Measurements from ENCODE around the gene CNGB1. TPM values are rescaled to one million over a fixed set of nuclear protein-coding genes. Genes with fewer than 3 reads are reported as not detected.
A peak's percentile ranks its signal among the peaks of the same experiment; 100 is the strongest.

Gene CNGB1
- polyA plus RNA-seq, 1 experiment, result not detected

GRCh38 chr16:57997528-57998265, 26.8 kb upstream of the CNGB1 start:
- peaks cover 32% of the 10 kb centered on the region for H3K36me3 ChIP-seq (ENCODE audit: control insufficient read depth, insufficient read depth, low read length)
- CTCF ChIA-PET, result interaction anchor here (0.6 to 6.5 kb wide), 4 partner anchors 61 to 236 kb away, joined by 3 to 63 read pairs (median 30); no protein-coding TSS in a partner anchor
- TF ChIP-seq CTCF (IDR thresholded peaks at IDR 0.05; ENCODE audit: insufficient read depth, low read depth, low read length), result no peak
- no peak overlapping the region for H3K4me3 ChIP-seq (ENCODE audit: low read depth, low read length)
- DNase-seq (ENCODE audit: low read depth), result no peak
- POLR2A ChIA-PET, result no interaction called here
- no peaks in the 10 kb centered on the region for H3K27me3 ChIP-seq (ENCODE audit: control insufficient read depth, insufficient read depth, low read length)

DNA sequence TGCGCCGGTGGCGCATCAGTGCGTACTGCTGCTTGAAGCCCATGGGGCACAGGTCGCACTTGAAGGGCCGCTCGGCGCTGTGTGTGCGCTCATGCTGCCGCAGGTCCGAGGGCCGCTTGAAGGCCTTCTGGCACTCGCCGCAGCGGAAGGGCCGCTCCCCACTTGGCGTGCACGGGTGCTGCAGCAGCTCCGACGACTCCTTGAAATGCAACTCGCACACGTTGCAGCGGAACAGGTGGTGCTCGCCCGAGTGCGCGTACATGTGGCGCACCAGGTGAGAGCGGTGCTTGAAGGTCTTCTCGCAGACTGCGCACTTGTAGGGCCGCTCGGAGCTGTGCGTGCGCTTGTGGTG, 26.2 kb upstream of the CNGB1 start:
- POLR2A ChIA-PET, result no interaction called here
- peaks cover 32% of the 10 kb centered on the region for H3K36me3 ChIP-seq (ENCODE audit: control insufficient read depth, insufficient read depth, low read length)

GRCh38 chr16:57996406-57997175, 25.7 kb upstream of the CNGB1 start:
- POLR2A ChIA-PET, result no interaction called here
- DNase-seq (ENCODE audit: low read depth), result no peak
- peaks cover 32% of the 10 kb centered on the region for H3K36me3 ChIP-seq (ENCODE audit: control insufficient read depth, insufficient read depth, low read length)
- TF ChIP-seq CTCF (IDR thresholded peaks at IDR 0.05; ENCODE audit: insufficient read depth, low read depth, low read length), result no peak
- CTCF ChIA-PET, result interaction anchor here (0.6 to 6.5 kb wide), 2 partner anchors 13 to 91 kb away, joined by 3 to 63 read pairs; no protein-coding TSS in a partner anchor
- H3K27me3 ChIP-seq (ENCODE audit: control insufficient read depth, insufficient read depth, low read length), result no peaks in the 10 kb centered on the region
- no peak overlapping the region for H3K4me3 ChIP-seq (ENCODE audit: low read depth, low read length)

More for the DNA sequence above, 26.2 kb upstream of the CNGB1 start:
- DNase-seq (ENCODE audit: low read depth), result no peak
- H3K27me3 ChIP-seq (ENCODE audit: control insufficient read depth, insufficient read depth, low read length), result no peaks in the 10 kb centered on the region
- H3K4me3 ChIP-seq (ENCODE audit: low read depth, low read length), result no peak overlapping the region
- CTCF ChIA-PET, result interaction anchor here (1.3 to 6.5 kb wide), 2 partner anchors 60 to 91 kb away, joined by 3 to 63 read pairs; no protein-coding TSS in a partner anchor
- TF ChIP-seq CTCF (IDR thresholded peaks at IDR 0.05; ENCODE audit: insufficient read depth, low read depth, low read length), result no peak

GRCh38 chr16:57995721-57996405, 24.9 kb upstream of the CNGB1 start:
- Histone ChIP-seq H3K4me3 (ENCODE audit: low read depth, low read length) (no peak overlapping the region), H3K36me3 (ENCODE audit: control insufficient read depth, insufficient read depth, low read length) (peaks cover 32% of the 10 kb centered on the region), H3K27me3 (ENCODE audit: control insufficient read depth, insufficient read depth, low read length) (no peaks in the 10 kb centered on the region)
- ChIA-PET CTCF (interaction anchor here (0.6 kb wide), 1 partner anchor 12 kb away, joined by 3 read pairs; no protein-coding TSS in a partner anchor), POLR2A (no interaction called here)
- no peak for TF ChIP-seq CTCF (IDR thresholded peaks at IDR 0.05; ENCODE audit: insufficient read depth, low read depth, low read length)
- no peak for DNase-seq (ENCODE audit: low read depth)

DNA sequence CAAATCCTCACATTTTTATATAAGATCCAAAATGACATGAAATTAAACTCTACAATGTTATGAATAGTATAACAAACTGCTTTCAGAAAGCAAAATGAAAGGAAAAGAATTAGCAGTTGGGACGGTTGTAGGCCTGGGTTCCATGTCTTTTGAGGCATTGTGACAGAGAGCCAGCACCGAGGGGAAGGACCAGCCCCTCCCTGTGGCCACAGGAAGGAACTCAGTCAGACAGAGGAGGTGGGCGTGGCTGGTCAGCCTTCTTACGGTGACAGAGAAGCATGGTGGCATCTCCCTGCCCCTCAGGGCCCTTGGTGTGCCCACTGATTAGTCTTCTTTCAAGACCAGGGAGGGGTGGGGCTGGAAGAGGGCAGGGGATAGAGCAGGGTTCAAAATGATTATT, 23.9 kb upstream of the CNGB1 start:
- Histone ChIP-seq H3K36me3 (ENCODE audit: control insufficient read depth, insufficient read depth, low read length) (peaks cover 32% of the 10 kb centered on the region), H3K4me3 (ENCODE audit: low read depth, low read length) (no peak overlapping the region), H3K27me3 (ENCODE audit: control insufficient read depth, insufficient read depth, low read length) (no peaks in the 10 kb centered on the region)
- no peak for DNase-seq (ENCODE audit: low read depth)
- peak; percentile 50 for TF ChIP-seq CTCF (IDR thresholded peaks at IDR 0.05; ENCODE audit: insufficient read depth, low read depth, low read length)
- ChIA-PET CTCF (no interaction called here), POLR2A (no interaction called here)
